HepG2 (cell line): Measurements from ENCODE around the gene CAPRIN1. TPM values are rescaled to one million over a fixed set of nuclear protein-coding genes. Genes with fewer than 3 reads are reported as not detected.

Experiments
- ATAC-seq: fragments of 200-7000 bp; cut with Tn5 transposase; 3 replicates; pipeline ENCODE4 v1.9.1; 2020; ENCODE audit warnings: mild to moderate bottlenecking, moderate library complexity
- BruUV-seq: library from RNA; stranded (reverse); fragments of 400-500 nt; replicated peaks from 2 replicates; lab custom pipeline; 2021; lab: Mats Ljungman, UMichigan
- CTCF ChIA-PET: fragments of 300-600 bp; formaldehyde crosslinking; extraction: SDS; loops from one replicate; lab custom pipeline; 2021; ENCODE audit warnings: low total read pairs, inconsistent platforms, low intra/inter-chr PET ratio; lab: Yijun Ruan, JAX
- POLR2A ChIA-PET: fragments of 350-600 bp; sonication (Branson Sonifier 250); formaldehyde crosslinking; loops from one replicate; lab custom pipeline; 2020; ENCODE audit warnings: antibody characterized with exemption, inconsistent platforms; lab: Yijun Ruan, JAX
- DNase-seq: peaks from one replicate; pipeline ENCODE4 v3.0.0-alpha.2; 2015; ENCODE audit warnings: low spot score
- FAIRE-seq: peaks from 3 replicates; lab custom pipeline; 2011; peaks lifted over from hg19 to GRCh38; lab: Jason Lieb, UNC
- H2AFZ ChIP-seq: one replicate; pipeline ENCODE4 v1.6.1; 2011; ENCODE audit warnings: low read length, inconsistent platforms
- H3K27ac ChIP-seq: fragments of 300-600 bp; 3 replicates; pipeline ENCODE4 v1.8.0; 2011; ENCODE audit warnings: mixed run types, mild to moderate bottlenecking, mixed read lengths, low read length, inconsistent platforms; ENCODE audit not compliant: insufficient read depth; ENCODE audit errors: extremely low read length
- H3K27me3 ChIP-seq, 2 experiments: fragments of 200-600 bp in 1 of 2; 2 replicates in 1 of 2; 3 replicates in 1 of 2; pipeline versions ENCODE4 v1.6.0 to v1.8.0; 2011; ENCODE audit warnings: low read length in 2 of 2, mild to moderate bottlenecking in 2 of 2, moderate library complexity in 2 of 2, inconsistent platforms in 1 of 2; ENCODE audit not compliant: insufficient read depth in 2 of 2, control insufficient read depth in 1 of 2
- H3K36me3 ChIP-seq, 2 experiments: fragments of 200-600 bp in 1 of 2; replicated peaks in 1 of 2; 2 replicates in 1 of 2; 3 replicates in 1 of 2; pipeline versions ENCODE4 v1.5.1 to v1.8.0; 2011; ENCODE audit warnings: low read length in 2 of 2, inconsistent platforms in 1 of 2; ENCODE audit not compliant: insufficient read depth in 2 of 2, control insufficient read depth in 1 of 2
- H3K4me1 ChIP-seq: 2 replicates; pipeline ENCODE4 v1.5.1; 2012; ENCODE audit warnings: low read length, inconsistent platforms; ENCODE audit not compliant: insufficient read depth
- H3K4me2 ChIP-seq: 2 replicates; pipeline ENCODE4 v1.6.0; 2011; ENCODE audit warnings: low read depth, low read length, inconsistent platforms
- H3K4me3 ChIP-seq, 3 experiments: fragments of 200-600 bp in 1 of 3; sonication (generic), shearing (Covaris generic) in 1 of 3; replicated peaks in 1 of 3; 2 replicates each; pipeline ENCODE4 v1.5.1; 2011 to 2016; ENCODE audit warnings: low read length in 3 of 3, inconsistent platforms in 2 of 3, low read depth in 2 of 3, mild to moderate bottlenecking in 2 of 3, control low read depth in 1 of 3, mixed read lengths in 1 of 3; ENCODE audit not compliant: insufficient read depth in 1 of 3
- H3K79me2 ChIP-seq: one replicate; pipeline ENCODE4 v1.6.1; 2011; ENCODE audit warnings: low read length, inconsistent platforms; ENCODE audit not compliant: insufficient read depth
- H3K9ac ChIP-seq: 2 replicates; pipeline ENCODE4 v1.6.0; 2011; ENCODE audit warnings: mild to moderate bottlenecking, low read depth, low read length, inconsistent platforms; ENCODE audit not compliant: insufficient read depth
- H3K9me3 ChIP-seq: 2 replicates; pipeline ENCODE4 v1.5.1; 2012; ENCODE audit warnings: mild to moderate bottlenecking, low read length
- H4K20me1 ChIP-seq: 2 replicates; pipeline ENCODE4 v1.6.0; 2011; ENCODE audit warnings: inconsistent platforms, mild to moderate bottlenecking, low read length, moderate library complexity; ENCODE audit not compliant: insufficient read depth
- AGO2 ChIP-seq: fragments of 200-400 bp; formaldehyde crosslinking; optimal IDR thresholded peaks from 2 replicates; pipeline ENCODE3; 2017; ENCODE audit warnings: mild to moderate bottlenecking, low read depth, low read length, moderate library complexity
- CTCF ChIP-seq: sonication (generic); formaldehyde crosslinking; IDR thresholded peaks from 2 replicates; pipeline ENCODE4 v1.5.0; 2020; ENCODE audit warnings: mild to moderate bottlenecking, missing genetic modification reagents, moderate library complexity
- DBP ChIP-seq: sonication (generic); formaldehyde crosslinking; IDR thresholded peaks from 2 replicates; pipeline ENCODE4 v1.4.0; 2020; ENCODE audit warnings: missing genetic modification reagents; ENCODE audit errors: not compliant biosample characterization
- RAD21 ChIP-seq: fragments of 450-650 bp; formaldehyde crosslinking; IDR thresholded peaks from 2 replicates; pipeline ENCODE4 v1.5.0; 2020; ENCODE audit warnings: mild to moderate bottlenecking
- SAP130 ChIP-seq: IDR thresholded peaks from 2 replicates; pipeline ENCODE4 v1.6.1; 2016; ENCODE audit warnings: low read depth
- STAG1 ChIP-seq: sonication (generic); formaldehyde crosslinking; IDR thresholded peaks from 2 replicates; pipeline ENCODE4 v1.4.0; 2020; ENCODE audit warnings: missing genetic modification reagents
- STAT5B ChIP-seq: sonication (generic); formaldehyde crosslinking; IDR thresholded peaks from 2 replicates; pipeline ENCODE4 v1.4.0; 2020; ENCODE audit warnings: missing genetic modification reagents
- ZNF740 ChIP-seq: sonication (generic); formaldehyde crosslinking; IDR thresholded peaks from 2 replicates; pipeline ENCODE4 v1.4.0; 2020; ENCODE audit warnings: missing genetic modification reagents
- WGBS: methylation state at CpG from one replicate; pipeline ENCODE4 v1.1.6; 2017; ENCODE audit warnings: low lambda C conversion rate; 5-methylcytosine and 5-hydroxymethylcytosine counted together
- in situ Hi-C: cut with HindIII; loops from 2 replicates; pipeline ENCODE4 v1.10.0; 2017; ENCODE audit warnings: low pct_unique_long_range_greater_than_20kb; ENCODE audit not compliant: extremely low pct_ligation_motif_present
- intact Hi-C: fragments of 100-400 bp; cut with micrococcal nuclease; formaldehyde crosslinking; loops from one replicate; pipeline ENCODE4 v1.10.0; 2022; ENCODE audit not compliant: unreplicated experiment
- polyA plus RNA-seq, 8 experiments: library from polyadenylated mRNA; depleted of rRNA in 3 of 8; stranded (reverse) in 7 of 8; unstranded in 1 of 8; fragments of >200 nt; fragmentation: Illumina TruSeq in 4 of 8; extraction: Trizol in 4 of 8; gene quantifications; 2 replicates each; pipeline versions ENCODE4 v1.2.1 to v1.2.3, GENCODE V29; 2011 to 2016; ENCODE audit warnings: low read depth in 4 of 8, missing spikeins in 1 of 8, mixed read lengths in 1 of 8; ENCODE audit not compliant: insufficient read depth in 1 of 8
- total RNA-seq, 5 experiments: library from RNA; depleted of rRNA; stranded (reverse); fragments of >200 nt; fragmentation: Illumina TruSeq; extraction: Trizol; gene quantifications; 2 replicates each; pipeline ENCODE4 v1.2.3, GENCODE V29; 2016; ENCODE audit warnings: low read depth in 1 of 5

The CAPRIN1 gene
- total and polyA plus RNA-seq, 2 of the 13 experiments (the other 11 are each of a cell fraction or from before 2014, with no cell fraction given), result 114 to 162 TPM

- Histone ChIP-seq H3K27ac (no peak overlapping the region), H3K9me3 (no peaks in the 10 kb centered on the region), H3K36me3 (peaks cover 34 to 72% of the 10 kb centered on the region in 2 experiments), H3K4me1 (no peaks in the 10 kb centered on the region), H3K9ac (no peak overlapping the region), H3K27me3 (no peaks in the 10 kb centered on the region), H2AFZ (no peak overlapping the region), H3K79me2 (no peaks in the 10 kb centered on the region), H3K4me2 (no peak overlapping the region), H3K4me3 (no peak overlapping the region), H4K20me1 (no peaks in the 10 kb centered on the region)
- in situ Hi-C loops (loop anchor here (25.0 kb wide), 1 partner anchor 763 kb away; the partner anchor contains the start of genes APIP and PDHX), intact Hi-C loops (no loop called here)
- 92% methylated on average over 7 of the region's 13 CpGs for WGBS
- ChIA-PET POLR2A (interaction anchor here (1.0 kb wide), 1 partner anchor 208 kb away, joined by 4 read pairs; the partner anchor contains the start of gene ABTB2), CTCF (interaction anchor here (3.3 kb wide), 1 partner anchor 209 kb away, joined by 21 read pairs; no protein-coding TSS in a partner anchor)
- no TSS peak for BruUV-seq
- FAIRE-seq (no peak), DNase-seq (no peak), ATAC-seq (peak; percentile 69)
- no peak for TF ChIP-seq DBP (CRISPR knock-in tag)
- peak; percentile 73 for TF ChIP-seq STAG1
- TF ChIP-seq AGO2, result peak; percentile 67
- TF ChIP-seq RAD21 (CRISPR knock-in tag), result peak; percentile 64; the same call in 1 of the 2 replicates
- TF ChIP-seq ZNF740, result 0 out of 2 replicates have a peak, but pooled peaks have one; percentile 29
- no peak for TF ChIP-seq SAP130 (CRISPR knock-in tag)
- no peak for TF ChIP-seq STAT5B (CRISPR knock-in tag)
- peak; percentile 63 for TF ChIP-seq CTCF (CRISPR knock-in tag)
These were observed 98.3 kb downstream of the CAPRIN1 start for GRCh38 chr11:34149786-34150185.
